Suprapubic skin (tissue), 3 donors: ENCODE measurements around the gene CRTC3.

Source experiments
- CTCF ChIP-seq, 2 donors: fragments of 200-600 bp in 1 of 2; fragments of 450-650 bp in 1 of 2; sonication (generic) in 1 of 2; IDR thresholded peaks; one replicate each; pipeline ENCODE4 v1.5.1; 2016 to 2019; ENCODE audit warnings: antibody characterized with exemption in 2 of 2, mild to moderate bottlenecking in 1 of 2, moderate library complexity in 1 of 2
- EP300 ChIP-seq: sonication (generic); formaldehyde crosslinking; IDR thresholded peaks from one replicate; pipeline ENCODE4 v1.6.1; 2017; ENCODE audit warnings: antibody characterized with exemption
- POLR2A ChIP-seq, 2 donors: fragments of 450-650 bp; IDR thresholded peaks; one replicate each; pipeline ENCODE4 v1.6.1; 2017; ENCODE audit warnings: antibody characterized with exemption in 2 of 2, mild to moderate bottlenecking in 2 of 2, moderate library complexity in 2 of 2

- TF ChIP-seq CTCF (IDR thresholded peaks at IDR 0.05), result no peak
- TF ChIP-seq POLR2A (IDR thresholded peaks at IDR 0.05), result peak in 1 of 2 donors; percentile 88
- no peak for TF ChIP-seq EP300
Observed at GRCh38 chr15:90529371-90530249, at the start of gene CRTC3.
